ACC112 (cell line): Measurements from ENCODE around the gene PDK2.
A peak's percentile ranks its signal among the peaks of the same experiment; 100 is the strongest.

Experiments
- H2AFZ ChIP-seq: fragments of 200-600 bp; sonication (generic); one replicate; pipeline ENCODE4 v1.6.0; 2017; ENCODE audit warnings: antibody characterized with exemption, low read length; ENCODE audit not compliant: unreplicated experiment
- H3K27ac ChIP-seq: fragments of 200-600 bp; sonication (generic); 2 replicates; pipeline ENCODE4 v1.5.1; 2014; ENCODE audit warnings: low read depth, mild to moderate bottlenecking, antibody characterized with exemption, low read length, moderate library complexity
- H3K27me3 ChIP-seq: fragments of 200-600 bp; sonication (generic); 2 replicates; pipeline ENCODE4 v1.6.1; 2014; ENCODE audit warnings: mild to moderate bottlenecking, antibody characterized with exemption, low read length, moderate library complexity, mixed read lengths; ENCODE audit not compliant: insufficient read depth
- H3K36me3 ChIP-seq: fragments of 200-600 bp; sonication (generic); 2 replicates; pipeline ENCODE4 v1.6.1; 2016; ENCODE audit warnings: mild to moderate bottlenecking, antibody characterized with exemption, low read length, moderate library complexity, mixed read lengths; ENCODE audit not compliant: insufficient read depth
- H3K4me1 ChIP-seq: fragments of 200-600 bp; sonication (generic); one replicate; pipeline ENCODE4 v1.6.1; 2016; ENCODE audit warnings: low read length, mixed read lengths; ENCODE audit not compliant: insufficient read depth, unreplicated experiment, control insufficient read depth
- H3K4me3 ChIP-seq: fragments of 200-600 bp; sonication (generic); 2 replicates; pipeline ENCODE4 v1.5.1; 2014; ENCODE audit warnings: mild to moderate bottlenecking, low read depth, low read length
- H3K79me2 ChIP-seq: fragments of 200-600 bp; sonication (generic); one replicate; pipeline ENCODE4 v1.6.0; 2016; ENCODE audit warnings: low read length; ENCODE audit not compliant: control insufficient read depth, unreplicated experiment, insufficient read depth

Gene PDK2

GRCh38 chr17:50145532-50146229 is 50.5 kb downstream of the PDK2 start:
- H3K36me3 ChIP-seq = peaks cover 14% of the 10 kb centered on the region
- H3K27me3 ChIP-seq = no peaks in the 10 kb centered on the region
- H3K27ac ChIP-seq = no peak overlapping the region
- H2AFZ ChIP-seq = no peak overlapping the region
- H3K79me2 ChIP-seq = peaks cover 56% of the 10 kb centered on the region
- H3K4me3 ChIP-seq = no peak overlapping the region
- peaks cover 33% of the 10 kb centered on the region for H3K4me1 ChIP-seq

- H3K27ac ChIP-seq = no peak overlapping the region
- H3K4me1 ChIP-seq = peaks cover 31% of the 10 kb centered on the region
- no peak overlapping the region for H2AFZ ChIP-seq
- peak overlapping the region; percentile 95 for H3K4me3 ChIP-seq
- H3K36me3 ChIP-seq = peaks cover 8% of the 10 kb centered on the region; the same call in 1 of the 2 replicates
- H3K27me3 ChIP-seq = no peaks in the 10 kb centered on the region
- H3K79me2 ChIP-seq = peaks cover 61% of the 10 kb centered on the region
Measured at GRCh38 chr17:50146230-50146926, 51.2 kb downstream of the PDK2 start.

DNA sequence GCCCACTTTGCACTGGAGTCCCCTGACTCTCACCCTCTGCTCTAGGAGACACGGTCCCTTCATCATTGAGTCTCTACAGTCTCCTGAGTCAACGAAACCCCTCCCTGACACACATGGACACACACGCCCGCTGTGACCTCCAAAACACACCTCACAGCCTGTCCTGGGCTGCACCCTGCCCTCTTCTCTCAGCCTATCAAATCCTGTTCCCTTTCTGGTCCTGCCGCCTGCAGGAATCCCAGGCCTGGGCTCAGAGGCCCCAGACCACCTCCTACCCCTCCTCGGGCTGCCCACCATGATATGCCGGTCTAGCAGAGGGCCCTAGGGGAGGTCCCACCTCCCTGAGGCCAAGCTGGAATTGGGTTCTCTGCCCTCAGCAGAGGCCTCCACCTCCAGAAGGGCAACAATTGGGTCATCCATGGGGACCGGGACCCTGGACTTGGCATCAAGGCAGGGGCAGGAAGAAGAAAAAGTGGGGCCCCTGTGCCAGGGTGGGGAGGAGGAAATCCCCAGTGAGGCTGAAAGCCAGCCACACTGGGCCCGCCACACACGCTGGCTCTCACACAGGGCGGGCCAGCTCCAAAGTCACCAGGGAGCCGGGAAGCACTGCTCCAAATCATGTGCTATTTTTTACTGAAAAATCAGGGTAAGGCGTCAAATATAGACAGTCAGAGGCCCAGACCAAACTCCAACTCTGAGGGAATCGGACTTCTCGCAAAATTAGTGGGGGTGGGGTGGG is 51.9 kb downstream of the PDK2 start:
- peak overlapping the region; percentile 69 for H3K27ac ChIP-seq
- H3K4me1 ChIP-seq = peaks cover 32% of the 10 kb centered on the region
- H3K36me3 ChIP-seq = peaks cover 4% of the 10 kb centered on the region; the same call in 1 of the 2 replicates
- H3K79me2 ChIP-seq = peaks cover 61% of the 10 kb centered on the region
- peak overlapping the region; percentile 95 for H3K4me3 ChIP-seq
- H2AFZ ChIP-seq = no peak overlapping the region
- H3K27me3 ChIP-seq = no peaks in the 10 kb centered on the region

- peaks cover 61% of the 10 kb centered on the region for H3K79me2 ChIP-seq
- H3K4me3 ChIP-seq = peak overlapping the region; percentile 95
Measured at GRCh38 chr17:50147841-50148225, 52.7 kb downstream of the PDK2 start.

GRCh38 chr17:50148226-50149090 is 53.3 kb downstream of the PDK2 start:
- no peak overlapping the region for H2AFZ ChIP-seq
- H3K27ac ChIP-seq = peak overlapping the region; percentile 69
- H3K4me1 ChIP-seq = peaks cover 40% of the 10 kb centered on the region
- no peaks in the 10 kb centered on the region for H3K27me3 ChIP-seq
- peak overlapping the region; percentile 95 for H3K4me3 ChIP-seq
- H3K36me3 ChIP-seq = peaks cover 4% of the 10 kb centered on the region; the same call in 1 of the 2 replicates
- H3K79me2 ChIP-seq = peaks cover 61% of the 10 kb centered on the region

More at GRCh38 chr17:50147841-50148225, 52.7 kb downstream of the PDK2 start:
- H3K36me3 ChIP-seq = peaks cover 4% of the 10 kb centered on the region; the same call in 1 of the 2 replicates
- H3K27ac ChIP-seq = peak overlapping the region; percentile 69
- H3K27me3 ChIP-seq = no peaks in the 10 kb centered on the region
- H2AFZ ChIP-seq = no peak overlapping the region
- peaks cover 39% of the 10 kb centered on the region for H3K4me1 ChIP-seq

- H3K27me3 ChIP-seq = no peaks in the 10 kb centered on the region
- no peak overlapping the region for H2AFZ ChIP-seq
- H3K36me3 ChIP-seq = peaks cover 4% of the 10 kb centered on the region; the same call in 1 of the 2 replicates
- H3K79me2 ChIP-seq = peaks cover 61% of the 10 kb centered on the region
- H3K27ac ChIP-seq = peak overlapping the region; percentile 67
- H3K4me1 ChIP-seq = peaks cover 42% of the 10 kb centered on the region
- H3K4me3 ChIP-seq = peak overlapping the region; percentile 95
Measured at GRCh38 chr17:50149091-50149416, 53.9 kb downstream of the PDK2 start.

- H3K79me2 ChIP-seq = peaks cover 61% of the 10 kb centered on the region
Measured at GRCh38 chr17:50149417-50150353, 54.5 kb downstream of the PDK2 start.

GRCh38 chr17:50150354-50151040 is 55.3 kb downstream of the PDK2 start, which contains the start of gene PPP1R9B:
PPP1R9B (minus strand) TSS chr17:50150677; CDS start chr17:50150513, 164 bp downstream.
- Histone ChIP-seq H2AFZ (no peak within 1 kb of the TSS), H3K4me3 (peak within 1 kb of the TSS; percentile 95), H3K4me1 (peaks cover 47% of the 10 kb centered on the region), H3K79me2 (peaks cover 56% of the 10 kb centered on the region), H3K27ac (peak within 1 kb of the TSS; percentile 67), H3K36me3 (no peaks in the 10 kb centered on the region), H3K27me3 (no peaks in the 10 kb centered on the region)

More at GRCh38 chr17:50149417-50150353, 54.5 kb downstream of the PDK2 start:
- no peak overlapping the region for H2AFZ ChIP-seq
- H3K36me3 ChIP-seq = no peaks in the 10 kb centered on the region
- peaks cover 47% of the 10 kb centered on the region for H3K4me1 ChIP-seq
- peak overlapping the region; percentile 67 for H3K27ac ChIP-seq
- H3K27me3 ChIP-seq = no peaks in the 10 kb centered on the region
- H3K4me3 ChIP-seq = peak overlapping the region; percentile 95
